H1 (cell line): ENCODE data around the gene LIPG. TPM values are rescaled to one million over a fixed set of nuclear protein-coding genes. Genes with fewer than 3 reads are reported as not detected.
A peak's percentile ranks its signal among the peaks of the same experiment; 100 is the strongest.

Experiments
- ATF3 ChIP-seq: IDR thresholded peaks from 2 replicates; pipeline ENCODE4 v1.6.1; 2011; ENCODE audit warnings: low read depth, mild to moderate bottlenecking, low read length; ENCODE audit not compliant: insufficient read depth
- CHD1 ChIP-seq: IDR thresholded peaks from 2 replicates; pipeline ENCODE4 v1.6.1; 2012; ENCODE audit warnings: low read depth, low read length, improper control_type of control experiment
- CREB1 ChIP-seq: IDR thresholded peaks from 2 replicates; pipeline ENCODE4 v1.6.1; 2012; ENCODE audit warnings: inconsistent platforms
- CTBP2 ChIP-seq: IDR thresholded peaks from 2 replicates; pipeline ENCODE4 v1.7.0; 2011; ENCODE audit warnings: borderline replicate concordance, mild to moderate bottlenecking, moderate library complexity, mixed read lengths, low read length; ENCODE audit not compliant: insufficient read depth, insufficient read length
- CTCF ChIP-seq, 3 experiments: IDR thresholded peaks; 1 replicate in 2 of 3; 2 replicates in 1 of 3; pipeline versions ENCODE4 v1.5.1 to v1.6.1; 2011; ENCODE audit warnings: low read length in 3 of 3, mild to moderate bottlenecking in 3 of 3, inconsistent platforms in 2 of 3, low read depth in 1 of 3, moderate library complexity in 1 of 3; ENCODE audit not compliant: insufficient read depth in 1 of 3; ENCODE audit errors: control extremely low read depth in 1 of 3
- JUND ChIP-seq: IDR thresholded peaks from 2 replicates; pipeline ENCODE4 v1.6.1; 2011; ENCODE audit warnings: mild to moderate bottlenecking, improper control_type of control experiment, low read length
- MAFK ChIP-seq: IDR thresholded peaks from 2 replicates; pipeline ENCODE4 v1.6.1; 2012; ENCODE audit warnings: low read depth, mild to moderate bottlenecking, improper control_type of control experiment, low read length
- NANOG ChIP-seq: IDR thresholded peaks from 2 replicates; pipeline ENCODE4 v1.6.1; 2011; ENCODE audit warnings: low read length, low read depth, mild to moderate bottlenecking, inconsistent platforms; ENCODE audit not compliant: insufficient read depth, poor library complexity, severe bottlenecking
- POLR2AphosphoS5 ChIP-seq: IDR thresholded peaks from 2 replicates; pipeline ENCODE4 v1.6.1; 2011; ENCODE audit warnings: low read depth, low read length
- RNF2 ChIP-seq: fragments of 200-900, 300-1000 bp; sonication (generic); IDR thresholded peaks from 2 replicates; pipeline ENCODE4 v1.7.1; 2016; ENCODE audit warnings: borderline replicate concordance, low read depth, mild to moderate bottlenecking, antibody characterized with exemption, low read length; ENCODE audit not compliant: poor library complexity, severe bottlenecking; ENCODE audit errors: missing control alignments
- SIX5 ChIP-seq: IDR thresholded peaks from 2 replicates; pipeline ENCODE4 v1.6.1; 2011; ENCODE audit warnings: mild to moderate bottlenecking, low read depth, low read length
- polyA plus RNA-seq, 7 experiments: library from polyadenylated mRNA; depleted of rRNA in 3 of 7; stranded (reverse) in 5 of 7; unstranded in 2 of 7; fragments of >200 nt in 5 of 7; fragments of 200-250 nt in 2 of 7; gene quantifications; 1 replicate in 5 of 7; 2 replicates in 1 of 7; 4 replicates in 1 of 7; pipeline versions ENCODE4 v1.2.1 to v1.2.3, GENCODE V29; 2011 to 2013; ENCODE audit warnings: missing spikeins in 2 of 7, mixed read lengths in 2 of 7
- total RNA-seq: library from RNA; stranded (reverse); fragmentation: NEBNext Ultra II Directional; extraction: Animal tissue kit (Norgen Biotek cat#: 25700); gene quantifications from 2 replicates; pipeline ENCODE4 v1.2.1, GENCODE V29; 2021

LIPG gene
- total and polyA plus RNA-seq, 2 of the 8 experiments (the other 6 are each of a cell fraction or from before 2014, with no cell fraction given): 9.2 to 9.8 TPM

GRCh38 chr18:49561289-49562193 lies at the start of gene LIPG (continued):
- TF ChIP-seq MAFK (no peak), RNF2 (no peak), ATF3 (no peak), CREB1 (peak; percentile 1; the same call in 1 of the 2 replicates), CHD1 (no peak), CTBP2 (peak; percentile 31), JUND (no peak), SIX5 (no peak), NANOG (no peak), POLR2AphosphoS5 (0 out of 2 replicates have a peak, but pooled peaks have one; percentile 61), CTCF (IDR thresholded peaks at IDR 0.05; ENCODE audit: control extremely low read depth in 1 of 3, insufficient read depth in 1 of 3, low read depth in 1 of 3, low read length in 3 of 3) (no peak)
